Measurements from ENCODE around the gene MAP3K2. TPM values are rescaled to one million over a fixed set of nuclear protein-coding genes. Genes with fewer than 3 reads are reported as not detected.
A peak's percentile ranks its signal among the peaks of the same experiment; 100 is the strongest.

MAP3K2 gene
- total RNA-seq, 1 donor = 41.6 TPM

- no peak for TF ChIP-seq CTCF (IDR thresholded peaks at IDR 0.05; ENCODE audit: insufficient read depth, low read length)
- DNase-seq (ENCODE audit: low read depth) = no peak
- H3K4me3 ChIP-seq (ENCODE audit: low read depth, low read length) = peak overlapping the region; percentile 77
Observed at GRCh38 chr2:127388423-127389164, 819 bp upstream of the MAP3K2 start.

GRCh38 chr2:127386764-127387654 lies 766 bp downstream of the MAP3K2 start:
- H3K4me3 ChIP-seq (ENCODE audit: low read depth, low read length) = peak overlapping the region; percentile 73
- peak; percentile 84 for DNase-seq (ENCODE audit: low read depth)
- no peak for TF ChIP-seq CTCF (IDR thresholded peaks at IDR 0.05; ENCODE audit: insufficient read depth, low read length)

- peak overlapping the region; percentile 73 for H3K4me3 ChIP-seq (ENCODE audit: low read depth, low read length)
- TF ChIP-seq CTCF (IDR thresholded peaks at IDR 0.05; ENCODE audit: insufficient read depth, low read length) = no peak
- DNase-seq (ENCODE audit: low read depth) = peak; percentile 40
Observed at GRCh38 chr2:127386246-127386645, 1.5 kb downstream of the MAP3K2 start.

- TF ChIP-seq CTCF (IDR thresholded peaks at IDR 0.05; ENCODE audit: insufficient read depth, low read length) = no peak
- no peak overlapping the region for H3K4me3 ChIP-seq (ENCODE audit: low read depth, low read length)
Observed at GRCh38 chr2:127384529-127384928, 3.2 kb downstream of the MAP3K2 start.

GRCh38 chr2:127382831-127383230 lies 4.9 kb downstream of the MAP3K2 start:
- no peak overlapping the region for H3K4me3 ChIP-seq (ENCODE audit: low read depth, low read length)
- DNase-seq (ENCODE audit: low read depth) = no peak
- TF ChIP-seq CTCF (IDR thresholded peaks at IDR 0.05; ENCODE audit: insufficient read depth, low read length) = no peak

More at GRCh38 chr2:127384529-127384928, 3.2 kb downstream of the MAP3K2 start:
- no peak for DNase-seq (ENCODE audit: low read depth)

GRCh38 chr2:127381762-127382161 lies 6.0 kb downstream of the MAP3K2 start:
- H3K4me3 ChIP-seq (ENCODE audit: low read depth, low read length) = no peak overlapping the region
- DNase-seq (ENCODE audit: low read depth) = no peak

More at GRCh38 chr2:127381762-127382161, 6.0 kb downstream of the MAP3K2 start:
- TF ChIP-seq CTCF (IDR thresholded peaks at IDR 0.05; ENCODE audit: insufficient read depth, low read length) = no peak

Data from fibroblast of the aortic adventitia (primary cell).